RPMI7951 (cell line): ENCODE results near the gene MORN1. TPM values are rescaled to one million over a fixed set of nuclear protein-coding genes. Genes with fewer than 3 reads are reported as not detected.
"Not testable (repeated sequence)": the region's sequence is repeated elsewhere in the genome, so short reads cannot be mapped to it uniquely, and the experiment has no call there.

Experiments
- DNase-seq: peaks from one replicate; pipeline ENCODE4 v3.0.0-alpha.2; 2012; ENCODE audit warnings: low read depth
- total RNA-seq: library from RNA; depleted of rRNA; stranded (reverse); fragments of >200 nt; shearing (Covaris generic); gene quantifications from 2 replicates; pipeline ENCODE4 v1.2.3, GENCODE V29; 2014

MORN1 gene
- total RNA-seq, 1 experiment from 2014 or later = 8.3 TPM

DNA sequence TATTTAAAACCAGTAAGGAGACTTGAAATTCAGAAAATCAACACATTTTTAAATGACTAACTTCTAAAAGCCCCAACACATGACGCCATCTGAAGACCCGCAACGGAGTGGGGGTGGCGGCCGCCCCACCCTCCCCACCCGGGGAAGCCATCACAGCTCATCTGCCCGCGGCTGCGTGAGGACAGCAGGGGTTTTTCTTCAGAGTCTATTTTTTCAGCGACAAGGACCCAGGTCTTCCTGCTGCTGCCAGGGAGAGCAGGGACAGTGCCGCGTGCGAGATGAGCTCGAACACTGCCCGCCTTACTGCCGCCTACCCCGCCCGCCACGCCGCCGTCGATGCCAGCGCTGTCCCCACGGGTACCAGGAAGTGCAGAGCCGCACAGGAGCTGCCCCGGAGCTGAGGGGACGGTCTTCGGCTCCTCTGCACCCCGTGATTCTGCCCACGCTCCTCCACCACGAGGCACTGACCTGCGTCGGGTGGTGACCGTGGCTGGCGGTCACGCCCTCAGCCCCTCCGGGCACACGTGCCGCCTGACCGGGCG, 84.2 kb downstream of the MORN1 start:
- no peak for DNase-seq

GRCh38 chr1:2306151-2306978, 85.0 kb downstream of the MORN1 start:
- no peak for DNase-seq

- DNase-seq = no peak
Observed at GRCh38 chr1:2304921-2305681, 86.3 kb downstream of the MORN1 start.

DNA sequence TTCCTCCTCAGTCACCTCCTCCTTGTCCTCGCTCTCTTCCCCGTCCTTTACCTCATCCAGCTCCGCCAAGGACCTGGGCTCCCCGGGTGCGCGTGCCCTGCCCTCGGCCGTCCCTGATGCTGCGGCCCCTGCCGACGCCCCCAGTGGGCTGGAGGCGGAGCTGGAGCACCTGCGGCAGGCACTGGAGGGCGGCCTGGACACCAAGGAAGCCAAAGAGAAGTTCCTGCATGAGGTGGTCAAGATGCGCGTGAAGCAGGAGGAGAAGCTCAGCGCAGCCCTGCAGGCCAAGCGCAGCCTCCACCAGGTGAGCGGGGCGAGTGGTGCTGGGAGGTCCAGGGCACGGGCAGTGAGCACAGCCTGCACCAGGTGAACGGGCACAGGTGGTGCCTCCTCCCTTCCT, 87.1 kb downstream of the MORN1 start:
- no peak for DNase-seq

DNA sequence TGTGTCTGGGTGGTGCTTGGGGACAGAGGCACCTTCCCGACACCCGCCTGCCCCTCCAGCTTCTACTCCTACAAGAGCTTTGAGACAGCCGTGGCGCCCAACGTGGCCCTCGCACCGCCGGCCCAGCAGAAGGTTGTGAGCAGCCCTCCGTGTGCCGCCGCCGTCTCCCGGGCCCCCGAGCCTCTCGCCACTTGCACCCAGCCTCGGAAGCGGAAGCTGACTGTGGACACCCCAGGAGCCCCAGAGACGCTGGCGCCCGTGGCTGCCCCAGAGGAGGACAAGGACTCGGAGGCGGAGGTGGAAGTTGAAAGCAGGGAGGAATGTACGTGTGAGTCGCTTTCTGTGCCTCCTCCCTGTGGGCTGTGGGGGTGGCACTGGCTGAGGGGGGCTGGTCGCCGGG, 87.6 kb downstream of the MORN1 start:
- no peak for DNase-seq

GRCh38 chr1:2303016-2303775, 88.2 kb downstream of the MORN1 start:
- DNase-seq = no peak

GRCh38 chr1:2302292-2302925, 88.9 kb downstream of the MORN1 start:
- DNase-seq = no peak

DNA sequence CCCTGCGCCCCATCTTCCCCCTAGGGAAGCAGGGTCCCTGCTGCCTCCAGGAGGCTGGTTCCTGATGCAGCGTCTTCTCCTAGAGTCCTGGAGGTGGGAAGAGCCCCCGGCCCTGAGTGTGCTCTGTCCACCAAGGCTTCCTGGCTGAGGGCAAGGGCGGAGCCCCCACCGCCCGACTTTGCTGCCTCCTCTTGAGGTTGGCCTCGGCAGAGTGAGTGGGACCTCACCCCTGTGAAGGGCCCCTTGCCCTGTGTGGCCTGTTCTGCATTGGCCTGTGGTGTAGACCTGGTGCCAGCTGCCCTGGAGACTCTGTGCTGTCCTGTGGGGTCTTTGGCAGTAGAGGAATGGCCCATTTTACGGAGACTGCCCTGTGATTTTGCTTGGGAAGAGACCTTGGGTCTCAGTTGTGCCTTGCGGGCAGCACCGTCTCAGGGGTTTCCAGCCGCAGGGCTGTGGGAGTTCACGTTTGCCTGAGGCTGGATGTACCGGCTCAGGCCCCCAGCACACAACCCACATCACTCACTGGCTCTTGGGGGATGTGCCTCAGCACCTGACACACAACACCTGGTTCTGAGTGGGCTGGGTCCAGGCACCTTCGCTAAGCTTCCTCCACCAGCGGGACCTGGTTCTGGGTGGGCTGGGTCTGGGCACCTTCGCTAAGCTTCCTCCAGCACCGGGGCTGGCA, 89.6 kb downstream of the MORN1 start:
- DNase-seq = no peak

- DNase-seq = peak; percentile 88
Observed at GRCh38 chr1:2300851-2301606, 90.3 kb downstream of the MORN1 start.

- DNase-seq = peak; percentile 53
Observed at GRCh38 chr1:2300004-2300771, 91.2 kb downstream of the MORN1 start.

GRCh38 chr1:2299131-2299627, 92.2 kb downstream of the MORN1 start:
- no peak for DNase-seq

DNA sequence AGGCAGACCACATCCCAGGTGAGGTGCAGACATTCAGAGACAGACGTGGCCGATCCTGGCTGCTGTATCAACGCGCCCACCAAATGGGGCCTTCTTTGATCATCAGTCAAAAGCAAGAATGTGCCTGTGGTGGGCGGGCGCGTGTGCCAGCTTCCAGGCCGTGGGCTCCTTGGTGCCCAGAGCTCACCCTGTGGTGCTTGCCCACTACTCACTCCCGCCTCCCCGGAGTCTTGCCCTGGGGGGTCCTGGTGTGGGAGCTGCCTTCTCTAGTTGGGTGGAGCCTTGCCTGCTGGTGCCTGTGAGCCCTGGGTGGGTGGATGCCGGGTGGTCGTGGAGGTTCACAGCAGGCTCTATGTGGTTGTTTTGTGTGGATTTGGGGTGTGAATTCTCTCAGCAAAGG, 92.7 kb downstream of the MORN1 start:
- DNase-seq = no peak

- DNase-seq = no peak
Observed at GRCh38 chr1:2297246-2298011, 93.9 kb downstream of the MORN1 start.

DNA sequence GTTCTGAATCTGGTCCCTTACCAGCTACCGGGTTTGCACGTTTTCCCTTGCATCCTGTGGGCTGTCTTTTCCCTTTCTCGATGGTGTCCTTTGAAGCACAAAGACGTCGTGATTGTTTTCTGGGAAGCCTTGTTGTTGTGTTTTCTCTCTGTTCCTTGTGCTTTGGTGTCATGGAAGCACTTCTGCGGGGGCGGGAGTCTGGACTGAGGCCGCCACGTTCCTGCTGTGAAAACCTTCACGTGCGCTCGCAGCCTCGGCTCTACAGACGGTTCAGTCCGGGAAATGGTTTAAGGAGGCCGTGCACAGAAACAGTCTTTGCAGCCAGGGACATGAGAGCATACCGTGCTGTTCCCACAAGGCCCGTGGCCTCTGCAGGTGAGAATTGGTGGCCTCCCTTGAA, 94.7 kb downstream of the MORN1 start:
- no peak for DNase-seq

GRCh38 chr1:2296211-2296610, 95.1 kb downstream of the MORN1 start:
- DNase-seq = not testable (repeated sequence)

GRCh38 chr1:2295526-2295925, 95.8 kb downstream of the MORN1 start:
- DNase-seq = no peak

DNA sequence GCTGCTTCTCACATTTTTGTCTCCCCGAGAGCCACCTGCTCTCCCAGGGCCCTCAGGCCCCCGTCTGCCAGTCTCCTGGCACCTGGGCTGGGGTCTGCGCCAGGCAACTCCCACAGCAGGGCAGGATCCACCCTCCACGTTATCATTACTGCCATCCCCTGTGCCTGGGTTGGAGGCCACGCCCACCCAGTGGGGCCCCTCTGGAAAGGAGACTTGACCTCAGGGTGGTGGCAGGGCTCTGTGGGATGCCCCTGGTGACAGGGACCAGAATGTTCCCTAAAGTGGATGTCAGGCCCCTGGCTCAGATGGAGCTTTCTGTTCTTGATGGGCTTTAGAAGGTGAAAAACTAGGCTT, 96.7 kb downstream of the MORN1 start:
- DNase-seq = no peak

DNA sequence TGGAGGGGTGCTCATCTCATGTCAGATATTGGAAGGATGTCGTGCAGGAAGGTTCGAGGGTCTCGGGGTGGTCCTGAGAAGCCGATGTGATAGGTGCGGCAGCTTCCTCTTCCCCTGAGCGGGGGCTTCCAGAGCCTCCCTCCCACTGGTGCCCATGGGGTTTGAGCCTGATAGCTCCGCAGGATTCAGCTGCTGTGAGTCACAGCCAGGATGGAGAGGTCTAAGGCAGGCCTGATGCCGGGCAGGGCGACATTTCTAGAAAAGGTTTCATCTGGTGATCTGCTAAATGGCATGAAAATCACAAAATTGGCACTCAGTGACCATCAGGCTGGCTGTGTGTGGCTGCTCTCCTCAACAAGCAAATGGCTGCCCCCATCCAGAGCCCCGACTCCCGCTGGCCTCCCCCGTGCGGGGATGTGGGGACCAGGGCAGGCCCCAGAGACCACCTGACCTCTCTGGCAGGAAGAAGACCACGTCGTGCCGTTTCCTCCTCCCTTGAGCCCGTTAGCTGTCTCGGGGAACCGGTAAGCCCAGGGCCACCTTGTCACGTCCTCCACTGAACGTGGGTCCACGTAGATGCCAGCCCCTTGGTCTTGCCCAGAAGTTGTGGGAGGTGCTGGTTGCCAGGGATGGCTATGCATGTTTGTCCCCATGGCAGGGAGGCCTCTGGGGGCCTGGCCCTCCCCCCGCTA, 97.2 kb downstream of the MORN1 start:
- no peak for DNase-seq
